HG03457 (cell line): ENCODE data around the gene NAPB.

Source experiments
- ATAC-seq: cut with Tn5 transposase; IDR thresholded peaks from one replicate; pipeline ENCODE4 v1.9.1; 2021; ENCODE audit warnings: moderate number of reproducible peaks; ENCODE audit not compliant: unreplicated experiment

NAPB gene

GRCh38 chr20:23369072-23369823, 52.0 kb downstream of the NAPB start:
- ATAC-seq: no peak

GRCh38 chr20:23368316-23369071, 52.8 kb downstream of the NAPB start:
- ATAC-seq: no peak

GRCh38 chr20:23367770-23368169, 53.5 kb downstream of the NAPB start:
- ATAC-seq: no peak

- no peak for ATAC-seq
Observed at GRCh38 chr20:23366384-23366783, 54.9 kb downstream of the NAPB start.

GRCh38 chr20:23365390-23366165, 55.7 kb downstream of the NAPB start:
- no peak for ATAC-seq

- no peak for ATAC-seq
Observed at GRCh38 chr20:23363257-23363649, 58.0 kb downstream of the NAPB start.

GRCh38 chr20:23362392-23363256, 58.7 kb downstream of the NAPB start:
- peak; percentile 9 for ATAC-seq

- peak; percentile 61 for ATAC-seq
Observed at GRCh38 chr20:23361476-23362391, 59.6 kb downstream of the NAPB start, which contains the start of gene GZF1. Gene GZF1 (plus strand): TSS chr20:23362182. CDS start chr20:23364384, 2,202 bp downstream.

GRCh38 chr20:23361119-23361475, 60.2 kb downstream of the NAPB start:
- ATAC-seq: no peak

GRCh38 chr20:23360531-23360930, 60.8 kb downstream of the NAPB start:
- no peak for ATAC-seq

- no peak for ATAC-seq
Observed at GRCh38 chr20:23358923-23359593, 62.2 kb downstream of the NAPB start.

GRCh38 chr20:23358563-23358906, 62.8 kb downstream of the NAPB start:
- no peak for ATAC-seq

GRCh38 chr20:23357767-23358562, 63.3 kb downstream of the NAPB start:
- ATAC-seq: peak; percentile 71

- no peak for ATAC-seq
Observed at GRCh38 chr20:23356203-23356602, 65.1 kb downstream of the NAPB start.

GRCh38 chr20:23350904-23351838, 70.1 kb downstream of the NAPB start:
- ATAC-seq: peak; percentile 18

GRCh38 chr20:23350196-23350903, 70.9 kb downstream of the NAPB start, which contains the start of gene NXT1:
Gene NXT1 (plus strand): TSS chr20:23350791. CDS start chr20:23354042, 3,251 bp downstream.
- ATAC-seq: peak; percentile 76
